ENCODE data around the gene NR0B1. TPM values are rescaled to one million over a fixed set of nuclear protein-coding genes. Genes with fewer than 3 reads are reported as not detected.

Gene NR0B1
- total RNA-seq, 1 donor from 2014 or later = not detected

GRCh38 chrX:30275498-30275897 lies 33.7 kb downstream of the NR0B1 start:
- peak in 1 of 2 donors; percentile 17 for DNase-seq (ENCODE audit: low read depth in 2 of 2)

- DNase-seq (ENCODE audit: low read depth in 2 of 2) = no peak
Measured at GRCh38 chrX:30270639-30271038, 38.6 kb downstream of the NR0B1 start.

- DNase-seq (ENCODE audit: low read depth in 2 of 2) = no peak
Measured at GRCh38 chrX:30262763-30263162, 46.4 kb downstream of the NR0B1 start.

GRCh38 chrX:30261012-30261411 lies 48.2 kb downstream of the NR0B1 start:
- no peak for DNase-seq (ENCODE audit: low read depth in 2 of 2)

GRCh38 chrX:30259927-30260326 lies 49.3 kb downstream of the NR0B1 start:
- DNase-seq (ENCODE audit: low read depth in 2 of 2) = no peak

Other genes starting within 250 kb of the NR0B1 start
- gene MAGEB2, start 93.8 kb downstream of the NR0B1 start, total RNA-seq = not detected in 2 replicates
- not detected in 2 replicates for gene MAGEB3, start 78.7 kb downstream of the NR0B1 start, total RNA-seq
- gene MAGEB4, start 67.4 kb downstream of the NR0B1 start, total RNA-seq = not detected in 2 replicates
- not detected in 2 replicates for gene MAGEB1, start 62.2 kb downstream of the NR0B1 start, total RNA-seq

All from dermis microvascular lymphatic vessel endothelial cell (primary cell).